Measurements from ENCODE around the gene PDE8A.

PDE8A gene

DNA sequence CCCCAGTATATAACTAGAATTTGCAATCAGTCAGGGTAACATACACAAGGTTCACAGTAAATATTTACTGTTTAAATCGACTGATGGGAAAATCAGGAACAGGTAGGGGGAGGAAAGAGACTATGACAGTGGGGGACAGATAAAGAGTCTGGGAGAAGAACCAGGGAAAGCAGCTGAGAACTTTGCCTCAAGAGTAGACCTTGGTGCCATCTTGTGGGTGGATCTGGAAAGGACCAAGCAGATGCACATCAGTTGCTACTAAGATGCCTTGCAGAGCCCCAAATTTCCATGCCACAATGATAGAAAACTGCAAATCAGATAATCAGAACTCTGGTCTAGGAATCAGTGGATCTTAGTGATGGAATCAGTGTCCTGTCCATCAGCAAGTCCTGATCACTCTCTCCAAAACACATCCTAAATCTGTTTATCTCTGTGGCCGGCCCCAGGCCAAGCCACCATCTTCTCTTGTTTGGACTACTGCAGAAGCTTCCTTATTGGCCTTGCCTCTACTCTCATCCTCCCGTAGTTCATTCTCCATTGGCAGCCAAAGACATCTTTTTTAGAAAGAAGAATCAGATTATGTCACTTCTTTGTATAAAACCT, 62.7 kb downstream of the PDE8A start:
- peak; percentile 38 for DNase-seq (ENCODE audit: low spot score)
- in situ Hi-C loops (cut with MboI; ENCODE audit: low sequenced_read_pairs, unreplicated experiment): loop anchor here (10.0 kb wide), 1 partner anchor 90 kb away; no protein-coding TSS in a partner anchor
- TF ChIP-seq, protein P1, sequence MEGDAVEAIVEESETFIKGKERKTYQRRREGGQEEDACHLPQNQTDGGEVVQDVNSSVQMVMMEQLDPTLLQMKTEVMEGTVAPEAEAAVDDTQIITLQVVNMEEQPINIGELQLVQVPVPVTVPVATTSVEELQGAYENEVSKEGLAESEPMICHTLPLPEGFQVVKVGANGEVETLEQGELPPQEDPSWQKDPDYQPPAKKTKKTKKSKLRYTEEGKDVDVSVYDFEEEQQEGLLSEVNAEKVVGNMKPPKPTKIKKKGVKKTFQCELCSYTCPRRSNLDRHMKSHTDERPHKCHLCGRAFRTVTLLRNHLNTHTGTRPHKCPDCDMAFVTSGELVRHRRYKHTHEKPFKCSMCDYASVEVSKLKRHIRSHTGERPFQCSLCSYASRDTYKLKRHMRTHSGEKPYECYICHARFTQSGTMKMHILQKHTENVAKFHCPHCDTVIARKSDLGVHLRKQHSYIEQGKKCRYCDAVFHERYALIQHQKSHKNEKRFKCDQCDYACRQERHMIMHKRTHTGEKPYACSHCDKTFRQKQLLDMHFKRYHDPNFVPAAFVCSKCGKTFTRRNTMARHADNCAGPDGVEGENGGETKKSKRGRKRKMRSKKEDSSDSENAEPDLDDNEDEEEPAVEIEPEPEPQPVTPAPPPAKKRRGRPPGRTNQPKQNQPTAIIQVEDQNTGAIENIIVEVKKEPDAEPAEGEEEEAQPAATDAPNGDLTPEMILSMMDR (IDR thresholded peaks at IDR 0.05; ENCODE audit: borderline replicate concordance, control extremely low read depth, extremely low read depth, insufficient read depth, missing control alignments): peak; percentile 71

GRCh38 chr15:85044894-85045293, 63.2 kb downstream of the PDE8A start:
- in situ Hi-C loops (cut with MboI; ENCODE audit: low sequenced_read_pairs, unreplicated experiment): loop anchor here (10.0 kb wide), 1 partner anchor 90 kb away; no protein-coding TSS in a partner anchor
- TF ChIP-seq, protein P1 (IDR thresholded peaks at IDR 0.05; ENCODE audit: borderline replicate concordance, control extremely low read depth, extremely low read depth, insufficient read depth, missing control alignments): no peak

DNA sequence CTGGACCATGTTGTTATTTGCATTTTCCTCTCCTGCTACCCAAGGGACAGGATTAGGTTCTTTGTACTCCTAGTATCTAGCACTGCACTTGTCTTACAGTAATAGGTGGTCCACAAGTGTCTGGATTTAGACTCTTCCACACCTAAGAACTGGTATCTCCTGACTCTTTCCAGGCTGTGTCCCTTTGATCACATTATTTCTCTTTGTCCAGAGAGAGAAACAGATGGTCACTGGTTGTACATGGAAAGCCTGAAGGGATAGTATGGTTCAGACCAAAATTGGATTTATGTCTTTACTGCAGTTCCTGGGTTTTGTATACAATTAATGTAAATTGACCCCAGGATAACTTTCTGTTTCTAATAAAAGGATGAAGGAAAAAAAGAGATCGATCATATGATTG, 64.0 kb downstream of the PDE8A start:
- no peak for DNase-seq (ENCODE audit: low spot score)
- TF ChIP-seq, protein P1 (IDR thresholded peaks at IDR 0.05; ENCODE audit: borderline replicate concordance, control extremely low read depth, extremely low read depth, insufficient read depth, missing control alignments): no peak
- in situ Hi-C loops (cut with MboI; ENCODE audit: low sequenced_read_pairs, unreplicated experiment): loop anchor here (10.0 kb wide), 1 partner anchor 91 kb away; no protein-coding TSS in a partner anchor

More at GRCh38 chr15:85044894-85045293, 63.2 kb downstream of the PDE8A start:
- DNase-seq (ENCODE audit: low spot score): no peak

DNA sequence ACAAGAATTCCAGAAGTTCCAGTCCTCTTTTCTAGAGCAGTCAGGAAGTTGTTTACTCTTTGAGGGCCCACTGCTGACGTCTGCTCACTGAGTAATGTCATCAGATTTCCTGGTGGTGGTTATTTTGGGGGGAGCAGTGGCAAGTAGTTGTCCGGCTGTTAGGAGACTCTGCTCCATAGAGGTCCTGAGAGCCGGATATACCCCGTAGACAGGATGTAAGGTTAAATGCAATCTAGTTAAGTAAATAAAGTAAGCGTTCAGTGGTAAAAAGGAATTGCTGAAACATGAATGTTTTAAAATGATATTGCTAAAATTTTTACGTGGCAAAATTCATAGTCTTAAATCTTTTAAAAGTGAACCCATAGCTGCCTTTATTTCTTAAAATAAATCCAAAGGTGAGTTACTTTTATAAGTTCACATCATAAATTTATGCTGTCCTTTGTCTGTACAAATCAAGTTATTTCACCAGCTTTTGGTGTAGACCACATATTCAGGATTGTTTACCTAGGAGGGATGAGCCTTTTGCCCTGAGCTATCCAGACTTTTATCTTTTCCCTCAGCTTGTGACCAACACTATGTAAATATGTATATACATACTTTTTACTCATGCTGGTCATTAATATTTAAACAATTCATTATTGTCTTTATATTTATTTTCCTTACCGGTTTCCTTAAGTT, 65.8 kb downstream of the PDE8A start:
- in situ Hi-C loops (cut with MboI; ENCODE audit: low sequenced_read_pairs, unreplicated experiment): loop anchor here (10.0 kb wide), 1 partner anchor 93 kb away; no protein-coding TSS in a partner anchor
- TF ChIP-seq, protein P1 (IDR thresholded peaks at IDR 0.05; ENCODE audit: borderline replicate concordance, control extremely low read depth, extremely low read depth, insufficient read depth, missing control alignments): no peak
- peak; percentile 25 for DNase-seq (ENCODE audit: low spot score)

- no peak for DNase-seq (ENCODE audit: low spot score)
- in situ Hi-C loops (cut with MboI; ENCODE audit: low sequenced_read_pairs, unreplicated experiment): loop anchor here (10.0 kb wide), 1 partner anchor 94 kb away; no protein-coding TSS in a partner anchor
- TF ChIP-seq, protein P1 (IDR thresholded peaks at IDR 0.05; ENCODE audit: borderline replicate concordance, control extremely low read depth, extremely low read depth, insufficient read depth, missing control alignments): no peak
Observed at GRCh38 chr15:85048430-85048829, 66.8 kb downstream of the PDE8A start.

GRCh38 chr15:85049805-85050204, 68.1 kb downstream of the PDE8A start:
- in situ Hi-C loops (cut with MboI; ENCODE audit: low sequenced_read_pairs, unreplicated experiment): loop anchor here (10.0 to 25.0 kb wide), 2 partner anchors 95 to 237 kb away; no protein-coding TSS in a partner anchor
- DNase-seq (ENCODE audit: low spot score): no peak
- TF ChIP-seq, protein P1 (IDR thresholded peaks at IDR 0.05; ENCODE audit: borderline replicate concordance, control extremely low read depth, extremely low read depth, insufficient read depth, missing control alignments): no peak

Data from GM13976 (cell line).